Middle frontal gyrus (tissue), 1 donor: ENCODE measurements around the gene TM9SF4.
"Not testable (repeated sequence)": the region's sequence is repeated elsewhere in the genome, so short reads cannot be mapped to it uniquely, and the experiment has no call there.

Experiments used
- DNase-seq: peaks from one replicate; pipeline ENCODE4 v3.0.0-alpha.2; 2015; ENCODE audit warnings: low spot score; ENCODE audit errors: extremely low spot score

The TM9SF4 gene

DNA sequence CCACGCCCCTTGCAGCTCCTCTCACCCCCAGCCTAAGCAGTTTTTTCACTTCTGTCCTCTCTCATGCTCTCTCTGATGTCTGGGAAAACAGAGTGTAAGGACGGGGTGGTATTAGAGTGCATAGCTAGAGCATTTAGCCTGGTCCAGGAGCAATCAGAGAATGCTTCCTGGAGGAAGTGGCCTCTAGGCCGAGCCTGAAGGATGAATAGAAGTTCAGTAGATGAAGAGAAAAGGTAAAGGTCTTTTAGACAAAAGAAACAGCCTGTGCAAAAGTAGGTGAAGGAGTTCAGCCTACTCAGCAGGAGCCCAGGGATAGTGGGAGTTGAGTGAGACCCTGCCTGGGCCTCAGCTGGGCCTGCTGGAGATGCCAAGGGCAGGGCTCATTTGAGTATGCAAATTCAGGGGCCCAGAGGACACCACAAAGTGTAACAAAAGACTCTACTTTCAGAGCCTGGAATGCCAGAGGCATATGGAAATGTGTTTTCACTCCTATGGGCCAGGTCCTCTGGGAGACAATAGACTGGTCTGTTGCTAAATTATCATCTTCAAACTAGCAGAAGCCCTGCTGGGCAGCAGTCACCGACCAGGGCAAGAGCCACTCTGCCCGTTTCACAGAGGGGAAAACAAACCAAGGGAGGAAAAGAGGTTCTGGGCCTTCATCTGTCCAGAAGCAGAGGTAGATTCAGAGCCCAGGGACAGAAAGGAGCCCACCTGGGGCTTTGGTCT lies 19.7 kb upstream of the TM9SF4 start:
- DNase-seq: no peak

DNA sequence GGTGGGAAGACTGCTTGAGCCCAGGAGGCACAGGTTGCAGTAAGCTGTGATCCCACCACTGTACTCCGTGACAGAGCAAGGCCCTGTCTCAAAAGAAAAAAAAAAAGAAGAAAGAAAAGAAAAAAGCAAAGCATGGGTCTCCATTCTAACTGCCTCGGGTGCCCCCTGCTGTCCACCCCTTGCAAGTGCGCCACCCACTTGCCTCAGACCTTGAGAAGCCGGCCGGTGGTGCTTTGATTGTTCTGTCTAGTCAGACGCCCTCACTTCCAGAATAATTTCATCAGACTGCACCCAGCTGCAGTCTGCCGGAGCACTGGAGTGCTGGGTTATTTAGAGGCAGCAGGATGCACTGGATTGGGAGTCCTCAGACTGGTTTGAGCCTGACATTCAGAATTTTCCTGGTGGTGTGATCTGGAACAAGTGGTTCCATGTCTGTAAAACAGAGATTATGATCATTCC lies 17.6 kb upstream of the TM9SF4 start:
- peak; percentile 46 for DNase-seq

DNA sequence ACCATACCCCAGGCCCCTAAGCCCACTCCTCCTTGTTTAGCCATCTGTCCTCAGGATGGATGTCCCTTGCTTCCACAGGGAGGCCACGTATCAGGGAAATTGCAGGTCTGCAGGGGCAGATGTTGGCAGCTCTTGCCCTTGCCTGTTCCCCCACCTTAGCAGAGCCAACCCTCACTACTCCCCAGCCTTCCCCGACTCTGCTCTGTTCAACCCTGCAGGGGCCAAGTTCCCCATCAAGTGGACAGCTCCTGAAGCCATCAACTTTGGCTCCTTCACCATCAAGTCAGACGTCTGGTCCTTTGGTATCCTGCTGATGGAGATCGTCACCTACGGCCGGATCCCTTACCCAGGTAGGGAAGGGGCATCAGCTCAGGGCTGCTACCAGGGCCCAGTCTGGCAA lies 10.7 kb upstream of the TM9SF4 start:
- no peak for DNase-seq

DNA sequence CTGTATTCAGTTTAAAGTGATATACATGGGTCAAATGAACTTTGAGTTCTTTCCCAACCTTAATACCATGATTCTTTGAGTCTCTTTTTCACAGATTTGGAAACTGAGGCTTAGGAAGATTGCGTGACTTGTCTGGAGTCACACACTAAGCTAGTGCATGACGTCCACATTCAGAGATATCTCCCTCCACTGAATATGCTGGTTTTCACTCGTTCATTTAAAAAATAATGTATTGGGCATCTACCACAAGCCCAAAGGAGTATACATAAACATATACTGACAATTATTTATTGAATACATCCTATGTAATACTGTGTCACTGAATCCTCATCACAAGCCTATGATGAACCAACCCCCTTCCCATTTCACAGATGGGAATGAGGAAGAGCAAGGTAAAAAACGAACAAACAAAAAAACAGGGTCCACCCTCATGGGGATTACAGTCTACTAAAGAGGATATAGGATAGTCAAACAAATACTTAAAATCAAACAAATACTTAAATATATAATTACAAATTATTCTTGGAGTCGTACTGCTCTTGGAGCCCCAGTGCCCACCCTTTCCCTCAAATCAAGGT lies 611 bp upstream of the TM9SF4 start:
- no peak for DNase-seq

DNA sequence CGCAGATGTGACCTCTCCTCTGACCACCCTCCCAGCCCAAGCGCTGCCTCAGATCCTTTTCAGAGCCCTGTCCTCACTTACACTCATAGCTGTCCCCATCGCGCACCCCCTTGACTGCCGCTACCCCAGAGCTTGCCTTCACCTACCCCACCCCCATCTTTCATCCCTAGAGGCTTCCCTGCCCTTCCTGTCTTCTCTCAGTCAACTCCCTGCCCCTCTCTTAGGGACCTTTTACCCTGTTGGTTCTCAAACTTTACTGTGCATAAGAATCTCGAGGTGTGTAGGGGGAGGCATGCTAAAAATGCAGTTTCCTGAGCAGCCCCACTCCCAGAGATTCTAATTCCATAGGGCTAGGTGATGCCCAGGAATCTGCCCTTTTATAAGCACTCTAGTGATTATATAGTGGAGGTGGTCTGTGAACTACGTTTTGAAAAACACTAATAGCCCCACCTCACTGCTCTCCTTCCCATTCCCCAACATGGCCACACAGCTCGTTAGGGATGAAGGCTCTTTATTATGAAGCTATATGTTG lies 725 bp downstream of the TM9SF4 start:
- no peak for DNase-seq

DNA sequence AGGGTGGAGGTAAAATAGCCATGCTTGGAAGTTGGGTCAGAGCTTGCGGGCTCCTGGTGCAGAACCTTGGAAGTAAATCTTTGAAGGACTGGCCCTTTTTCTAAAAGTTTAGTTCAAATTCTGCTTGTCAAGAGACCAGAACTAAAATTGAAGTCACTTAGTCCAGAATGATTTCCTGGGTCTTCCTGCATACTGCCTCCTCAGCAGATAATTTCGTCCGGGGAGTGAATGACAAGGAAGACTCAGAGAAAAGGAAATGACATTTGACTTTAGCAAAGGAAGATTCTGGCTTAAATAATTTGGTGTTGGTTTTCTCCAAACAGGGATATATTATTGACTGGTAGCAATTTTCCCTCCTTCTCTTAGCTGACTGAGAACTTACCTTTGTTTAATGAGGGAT lies 1.2 kb downstream of the TM9SF4 start:
- no peak for DNase-seq

DNA sequence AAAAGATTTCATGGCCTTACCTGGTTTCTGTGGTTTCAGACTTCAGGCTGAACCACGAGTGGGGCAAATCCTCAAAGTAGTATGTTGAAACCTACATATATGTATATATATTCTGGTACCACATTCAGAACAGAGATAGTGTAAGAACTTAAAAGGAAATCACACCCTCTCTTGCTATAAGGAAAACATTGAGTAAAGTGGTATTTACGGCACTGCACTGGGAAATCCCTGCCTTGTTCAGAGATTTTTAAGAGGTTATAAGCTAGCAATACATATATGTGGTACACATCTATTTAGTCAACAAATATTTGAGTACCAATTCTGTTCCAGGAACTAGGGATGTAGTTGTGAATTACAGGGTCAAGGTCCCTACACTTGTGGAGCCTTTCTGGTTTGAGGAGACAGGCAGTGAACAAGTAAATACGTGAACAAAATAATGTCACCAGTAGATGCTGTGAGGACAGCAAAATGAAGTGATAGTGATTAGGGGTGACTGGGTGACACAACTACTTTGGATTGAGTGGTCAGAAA lies 1.7 kb downstream of the TM9SF4 start:
- no peak for DNase-seq

DNA sequence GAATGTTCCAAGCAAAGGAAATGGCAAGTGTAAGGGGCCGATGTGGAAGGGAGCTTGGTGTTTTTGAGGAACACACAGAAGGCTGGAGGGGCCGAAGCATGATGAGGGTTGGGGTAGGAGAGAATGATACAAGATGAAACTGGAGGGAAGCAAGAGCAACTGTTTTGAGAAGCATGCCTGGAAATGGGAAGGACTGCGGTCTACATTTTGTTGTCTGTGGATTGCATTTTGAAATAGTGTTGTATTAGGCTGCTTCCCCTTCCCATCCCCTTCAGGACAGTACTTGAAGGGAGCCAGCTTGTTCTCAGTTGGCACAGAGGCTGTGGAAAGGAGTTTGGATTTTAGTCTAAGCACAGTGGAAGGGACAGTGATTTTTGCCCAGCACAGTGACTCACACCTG lies 2.2 kb downstream of the TM9SF4 start:
- no peak for DNase-seq

DNA sequence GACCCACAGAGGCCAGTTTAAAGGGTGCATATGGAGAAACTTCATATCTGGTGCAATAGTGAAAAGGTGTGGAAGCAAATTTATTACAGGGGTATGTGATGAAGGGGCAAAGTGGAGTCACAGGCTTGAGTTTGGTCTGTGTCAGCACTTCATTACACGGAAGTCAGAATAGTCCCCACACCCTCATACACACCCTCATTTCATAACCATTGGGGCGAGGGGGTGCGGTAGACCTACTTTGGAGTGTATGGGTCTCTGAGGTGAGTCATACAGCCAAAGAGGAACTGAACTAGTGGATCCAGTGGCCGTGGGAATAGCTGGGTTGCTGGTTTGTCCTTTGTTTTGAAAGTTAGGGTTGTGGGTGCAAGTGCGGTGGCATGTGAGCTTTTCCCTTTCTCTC lies 3.3 kb downstream of the TM9SF4 start:
- DNase-seq: no peak

DNA sequence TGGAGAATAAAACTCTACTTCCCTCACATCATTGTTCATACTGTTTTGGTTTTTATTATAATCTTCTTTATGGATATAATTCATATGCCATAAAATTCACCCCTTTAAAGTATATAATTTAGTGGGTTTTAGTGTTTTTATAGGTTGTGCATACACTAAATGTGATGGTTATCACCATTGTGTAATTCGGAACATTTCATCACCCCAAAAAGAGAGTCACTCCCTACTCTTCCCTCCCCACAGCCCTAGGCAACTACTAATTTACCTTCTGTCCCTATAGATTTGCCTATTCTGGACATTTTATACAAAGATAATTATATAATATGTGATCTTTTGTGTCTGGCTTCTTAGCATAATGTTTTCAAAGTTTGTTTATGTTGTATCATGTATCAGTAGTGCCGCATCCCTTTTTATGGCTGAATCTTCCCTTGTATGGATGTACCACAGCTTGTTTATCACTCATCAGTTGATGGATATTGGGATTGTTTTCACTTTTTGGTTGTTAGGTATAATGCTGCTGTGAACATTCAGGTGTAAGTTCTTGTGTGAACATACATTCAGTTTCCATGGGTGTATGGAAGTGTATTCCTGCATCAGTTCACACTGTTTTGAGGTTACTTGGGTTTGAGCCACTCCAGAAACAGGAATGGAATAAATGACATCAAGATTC lies 4.2 kb downstream of the TM9SF4 start:
- no peak for DNase-seq

DNA sequence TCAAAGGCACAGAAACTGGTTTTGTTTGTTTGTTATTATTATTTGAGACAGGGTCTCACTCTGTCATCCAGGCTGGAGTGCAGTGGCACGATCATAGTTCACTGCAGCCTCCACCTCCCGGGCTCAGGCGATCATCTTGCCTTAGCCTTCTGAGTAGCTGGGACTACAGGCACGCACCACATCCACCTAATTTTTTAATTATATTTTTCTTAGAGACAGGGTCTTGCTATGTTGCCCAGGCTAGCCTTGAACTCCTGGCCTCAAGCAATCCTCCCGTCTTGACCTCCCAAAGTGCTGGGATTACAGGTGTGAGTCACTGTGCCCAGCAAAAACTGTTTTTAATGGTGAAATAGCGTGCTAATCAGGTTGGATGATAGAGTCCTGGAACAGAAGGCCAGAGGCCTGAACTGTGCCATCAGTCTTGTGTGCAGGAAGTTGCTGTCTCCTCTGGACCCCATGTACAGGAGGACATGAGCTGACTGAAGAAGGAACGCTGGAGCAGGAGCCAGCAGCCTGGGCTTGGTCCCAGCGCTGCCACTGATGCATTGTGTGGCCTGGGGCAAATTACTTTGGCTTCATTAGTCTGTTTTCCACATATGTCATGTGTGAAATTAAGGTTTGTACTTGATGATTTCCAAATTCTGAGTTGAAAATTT lies 4.9 kb downstream of the TM9SF4 start:
- DNase-seq: no peak

DNA sequence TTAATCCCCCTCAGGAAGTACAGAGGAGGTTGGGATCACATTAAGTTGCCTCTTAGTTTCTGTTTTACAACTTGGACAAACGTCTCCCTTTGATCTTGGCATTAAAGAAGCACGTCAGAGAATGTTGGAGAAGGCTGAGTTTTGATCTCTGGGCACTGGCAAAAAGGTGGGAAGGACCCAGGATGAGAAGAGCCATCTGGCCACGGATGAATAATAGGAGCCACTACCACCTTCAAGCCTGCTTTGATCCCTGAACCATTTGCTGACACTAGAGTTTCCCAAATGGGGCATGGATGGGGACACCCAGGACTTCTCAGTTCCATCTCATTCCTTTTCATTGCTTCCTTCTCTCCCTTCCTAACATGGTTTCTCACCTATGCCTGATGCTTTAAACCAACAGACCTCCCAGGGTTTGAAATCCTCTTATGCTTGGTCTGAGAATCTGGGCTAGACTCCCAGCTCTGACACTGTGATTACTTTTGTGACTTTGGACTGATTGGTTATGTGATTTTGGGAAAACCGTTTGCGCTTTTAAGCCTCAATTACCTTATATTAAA lies 5.8 kb downstream of the TM9SF4 start:
- no peak for DNase-seq

DNA sequence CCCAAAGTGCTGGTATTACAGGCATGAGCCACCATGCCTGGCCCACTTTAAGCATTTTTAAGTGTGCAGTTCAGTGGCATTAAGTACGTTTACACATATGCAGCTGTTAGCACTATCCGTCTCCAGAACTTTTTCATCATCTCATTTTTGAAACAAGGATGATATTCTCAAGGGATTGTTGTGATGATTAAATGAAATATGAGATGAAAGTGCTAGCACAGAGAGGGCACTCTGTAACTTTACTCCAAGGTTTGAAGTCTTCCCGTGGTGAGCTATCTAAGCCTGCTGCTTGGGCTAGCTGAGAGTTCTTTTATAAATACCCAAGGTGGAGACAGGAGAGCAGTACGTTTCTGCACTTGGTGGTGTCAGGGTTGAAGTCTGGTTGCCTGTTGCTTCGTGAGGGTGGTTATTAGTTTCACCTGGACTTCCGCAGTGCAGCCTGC lies 6.6 kb downstream of the TM9SF4 start:
- no peak for DNase-seq

DNA sequence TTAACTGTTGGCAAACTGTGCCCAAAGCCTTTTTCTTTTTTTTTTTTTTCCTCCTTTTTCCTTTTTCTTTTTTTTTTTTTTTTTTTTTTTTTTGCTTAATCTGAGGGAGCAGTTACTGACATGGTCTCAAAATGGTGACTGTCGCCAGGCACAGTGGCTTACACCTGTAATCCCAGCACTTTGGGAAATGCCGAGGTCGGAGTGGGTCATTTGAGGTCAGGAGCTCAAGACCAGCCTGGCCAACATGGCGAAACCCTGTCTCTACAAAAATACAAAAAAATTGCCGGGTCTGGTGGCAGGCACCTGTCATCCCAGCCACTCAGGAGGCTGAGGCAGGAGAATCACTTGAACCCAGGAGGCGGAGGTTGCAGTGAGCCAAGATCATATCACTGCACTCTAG lies 7.3 kb downstream of the TM9SF4 start:
- DNase-seq: not testable (repeated sequence)

DNA sequence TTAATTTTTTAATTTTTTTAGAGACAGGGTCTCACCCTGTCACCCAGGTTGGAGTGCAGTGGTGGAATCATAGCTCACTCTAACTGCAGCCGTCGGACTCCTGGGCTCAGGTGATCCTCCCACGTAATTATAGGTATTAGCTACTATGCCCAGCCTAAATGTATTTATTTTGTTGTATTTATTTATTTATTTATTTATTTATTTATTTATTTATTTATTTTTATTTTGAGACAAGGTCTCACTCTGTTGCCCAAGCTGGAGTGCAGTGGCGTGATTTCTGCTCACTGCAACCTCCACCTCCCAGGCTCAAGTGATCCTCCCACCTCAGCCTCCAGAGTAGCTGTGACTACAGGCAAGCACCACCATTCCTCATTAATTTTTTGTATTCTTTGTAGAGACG lies 8.9 kb downstream of the TM9SF4 start:
- DNase-seq: not testable (repeated sequence)

DNA sequence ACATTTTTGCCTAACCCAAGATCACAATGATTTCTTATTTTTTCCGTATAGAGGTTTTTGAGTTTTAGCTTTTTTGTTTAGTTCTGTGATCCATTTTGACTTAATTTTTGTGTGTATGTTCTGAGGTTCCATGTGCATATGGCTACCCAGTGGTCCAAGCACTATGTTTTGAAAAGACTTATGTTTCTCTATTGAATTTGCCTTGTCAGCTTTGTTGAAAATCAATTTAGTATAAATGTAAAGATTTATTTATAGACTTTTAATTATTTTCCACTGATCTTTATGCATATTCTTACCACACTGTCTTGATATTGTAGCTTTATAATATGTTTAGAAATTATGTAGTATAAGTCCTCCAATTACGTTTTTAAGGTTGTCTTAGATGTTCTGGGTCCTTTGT lies 10.2 kb downstream of the TM9SF4 start:
- no peak for DNase-seq

DNA sequence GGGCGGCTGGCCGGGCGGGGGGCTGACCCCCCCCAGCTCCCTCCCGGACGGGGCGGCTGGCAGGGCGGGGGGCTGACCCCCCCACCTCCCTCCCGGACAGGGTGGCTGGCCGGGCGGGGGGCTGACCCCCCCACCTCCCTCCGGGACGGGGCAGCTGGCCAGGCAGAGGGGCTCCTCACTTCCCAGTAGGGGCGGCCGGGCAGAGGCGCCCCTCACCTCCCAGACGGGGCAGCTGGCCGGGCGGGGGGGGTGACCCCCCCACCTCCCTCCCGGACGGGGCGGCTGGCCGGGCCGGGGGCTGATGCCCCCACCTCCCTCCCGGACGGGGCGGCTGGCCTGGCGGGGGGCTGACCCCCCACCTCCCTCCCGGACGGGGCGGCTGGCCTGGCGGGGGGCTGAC lies 12.4 kb downstream of the TM9SF4 start:
- DNase-seq: not testable (repeated sequence)

DNA sequence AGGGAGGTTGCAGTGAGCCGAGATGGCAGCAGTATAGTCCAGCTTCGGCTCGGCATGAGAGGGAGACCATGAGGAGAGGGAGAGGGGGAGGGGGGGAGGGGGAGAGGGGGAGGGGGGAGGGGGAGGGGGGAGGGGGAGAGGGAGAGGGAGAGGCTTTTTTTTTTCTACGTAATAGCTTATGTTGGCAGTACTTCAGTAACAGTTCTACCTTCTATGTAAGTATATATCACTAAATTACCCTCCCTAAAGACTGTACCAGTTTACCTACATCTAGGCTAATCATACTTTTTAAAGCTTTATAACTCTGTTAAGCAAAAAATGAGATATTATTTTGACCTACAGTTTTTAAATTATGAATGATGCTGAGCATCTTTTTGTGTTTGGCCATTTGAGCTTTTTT lies 13.6 kb downstream of the TM9SF4 start:
- DNase-seq: no peak

DNA sequence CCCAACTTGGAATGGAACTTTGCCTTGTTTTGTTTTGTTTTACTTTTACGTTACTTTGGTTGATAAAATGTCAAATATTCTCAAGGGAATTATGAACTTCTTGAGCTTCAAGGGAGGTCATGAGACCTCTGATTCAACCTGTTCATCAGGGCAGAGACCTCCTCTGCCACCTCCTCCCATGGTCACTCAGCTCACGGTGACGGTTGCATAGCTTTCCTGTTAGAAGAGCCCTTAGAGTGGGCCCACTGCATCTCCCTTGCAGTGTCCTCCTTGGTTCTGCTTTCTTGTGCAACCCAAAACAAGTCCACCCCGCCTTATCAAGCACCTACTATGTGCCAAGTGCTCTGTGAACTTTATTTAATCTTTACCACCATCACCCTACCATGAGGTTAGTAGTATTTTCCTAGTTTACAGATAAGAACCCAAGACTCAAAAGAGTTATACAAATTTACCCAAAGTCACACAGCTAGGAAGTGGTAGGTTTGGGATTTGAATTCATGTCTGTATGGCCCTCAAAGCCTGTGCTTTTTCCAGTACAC lies 15.5 kb downstream of the TM9SF4 start:
- DNase-seq: no peak

DNA sequence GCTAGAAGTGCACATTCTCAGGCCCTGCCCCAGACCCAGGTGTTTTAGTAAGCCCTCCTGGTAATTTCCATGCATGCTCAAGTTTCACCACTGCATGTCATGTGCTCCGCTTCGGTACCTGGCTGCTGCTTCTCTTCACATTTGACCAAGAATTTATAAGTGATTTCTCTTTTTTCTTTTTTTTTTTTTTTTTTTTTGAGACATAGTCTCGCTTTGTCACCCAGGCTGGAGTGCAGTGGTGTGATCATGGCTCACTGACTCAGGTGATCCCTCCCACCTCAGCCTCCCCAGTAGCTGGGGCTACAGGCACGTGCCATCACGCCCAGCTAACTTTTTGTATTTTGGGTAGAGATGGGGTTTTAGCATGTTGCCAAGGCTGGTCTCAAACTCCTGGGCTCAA lies 16.0 kb downstream of the TM9SF4 start:
- no peak for DNase-seq

DNA sequence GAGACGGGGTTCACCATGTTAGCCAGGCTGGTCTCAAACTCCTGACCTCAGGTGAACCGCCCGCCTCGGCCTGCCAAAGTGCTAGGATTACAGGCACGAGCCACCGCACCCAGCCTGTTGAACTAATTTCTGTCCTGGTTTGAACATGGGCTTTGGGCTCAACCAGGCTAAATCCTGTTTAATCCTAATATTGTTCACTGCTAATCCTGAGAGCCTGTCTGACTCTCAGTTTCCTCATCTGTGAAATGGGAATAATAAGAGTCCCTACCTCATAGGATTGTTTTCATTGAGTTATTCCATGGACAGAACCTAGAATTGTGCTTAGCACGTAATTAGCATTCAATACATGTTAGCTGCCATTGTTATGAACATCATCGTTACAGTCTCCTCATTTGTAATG lies 17.4 kb downstream of the TM9SF4 start:
- DNase-seq: no peak
